H9 (cell line): ENCODE results near the gene APBB3. TPM values are rescaled to one million over a fixed set of nuclear protein-coding genes. Genes with fewer than 3 reads are reported as not detected.

Experiments used
- DNase-seq: peaks from one replicate; pipeline ENCODE4 v3.0.0-alpha.2; 2017
- H2AFZ ChIP-seq: one replicate; pipeline ENCODE4 v1.6.1; 2013; ENCODE audit warnings: mild to moderate bottlenecking, low read length, control low read depth, moderate library complexity
- H2AK5ac ChIP-seq: 2 replicates; pipeline ENCODE4 v1.6.1; 2013; ENCODE audit warnings: low read length, control low read depth, mixed read lengths; ENCODE audit not compliant: insufficient read length
- H2BK120ac ChIP-seq: one replicate; pipeline ENCODE4 v1.6.1; 2013; ENCODE audit warnings: low read depth, mild to moderate bottlenecking, low read length, control low read depth, inconsistent platforms; ENCODE audit not compliant: poor library complexity, severe bottlenecking
- H2BK12ac ChIP-seq: 2 replicates; pipeline ENCODE4 v1.6.1; 2013; ENCODE audit warnings: low read length, control low read depth, mixed read lengths, low read depth; ENCODE audit not compliant: insufficient read length
- H2BK15ac ChIP-seq: 2 replicates; pipeline ENCODE4 v1.6.1; 2013; ENCODE audit warnings: low read depth, low read length, control low read depth
- H2BK20ac ChIP-seq: one replicate; pipeline ENCODE4 v1.6.1; 2013; ENCODE audit warnings: low read depth, mild to moderate bottlenecking, low read length, control low read depth, inconsistent platforms; ENCODE audit not compliant: poor library complexity, severe bottlenecking
- H2BK5ac ChIP-seq: 2 replicates; pipeline ENCODE4 v1.6.1; 2013; ENCODE audit warnings: low read length, control low read depth, mixed read lengths; ENCODE audit not compliant: insufficient read length
- H3K14ac ChIP-seq: 2 replicates; pipeline ENCODE4 v1.6.1; 2013; ENCODE audit warnings: low read length, control low read depth; ENCODE audit not compliant: insufficient read depth
- H3K18ac ChIP-seq: 2 replicates; pipeline ENCODE4 v1.6.1; 2013; ENCODE audit warnings: low read depth, mild to moderate bottlenecking, mixed read lengths, low read length, control low read depth; ENCODE audit not compliant: insufficient read length
- H3K23ac ChIP-seq: 2 replicates; pipeline ENCODE4 v1.6.1; 2013; ENCODE audit warnings: low read length, control low read depth, mixed read lengths, low read depth; ENCODE audit not compliant: insufficient read length
- H3K23me2 ChIP-seq: 2 replicates; pipeline ENCODE4 v1.6.1; 2013; ENCODE audit warnings: low read depth, mild to moderate bottlenecking, mixed read lengths, low read length, control low read depth; ENCODE audit not compliant: insufficient read length, poor library complexity, severe bottlenecking
- H3K27ac ChIP-seq: 2 replicates; pipeline ENCODE4 v1.5.1; 2013; ENCODE audit warnings: low read length, control low read depth, mixed read lengths, low read depth; ENCODE audit not compliant: insufficient read length
- H3K27me3 ChIP-seq: 2 replicates; pipeline ENCODE4 v1.6.1; 2013; ENCODE audit warnings: low read length, control low read depth, inconsistent platforms; ENCODE audit not compliant: insufficient read depth
- H3K4ac ChIP-seq: 2 replicates; pipeline ENCODE4 v1.6.1; 2013; ENCODE audit warnings: low read depth, mild to moderate bottlenecking, control low read depth, inconsistent platforms, low read length, moderate library complexity
- H3K4me1 ChIP-seq: 2 replicates; pipeline ENCODE4 v1.6.1; 2013; ENCODE audit warnings: low read length, control low read depth, inconsistent platforms; ENCODE audit not compliant: insufficient read depth
- H3K4me2 ChIP-seq: 2 replicates; pipeline ENCODE4 v1.6.1; 2013; ENCODE audit warnings: low read length, control low read depth, mixed read lengths; ENCODE audit not compliant: insufficient read length, insufficient read depth
- H3K56ac ChIP-seq: 2 replicates; pipeline ENCODE4 v1.6.1; 2013; ENCODE audit warnings: low read depth, mild to moderate bottlenecking, mixed read lengths, low read length, control low read depth; ENCODE audit not compliant: insufficient read length
- H3K79me1 ChIP-seq: 2 replicates; pipeline ENCODE4 v1.6.1; 2013; ENCODE audit warnings: low read depth, mild to moderate bottlenecking, moderate library complexity, low read length, control low read depth, inconsistent platforms; ENCODE audit not compliant: insufficient read depth, poor library complexity, severe bottlenecking
- H3K79me2 ChIP-seq: 2 replicates; pipeline ENCODE4 v1.6.1; 2013; ENCODE audit warnings: low read length, control low read depth, inconsistent platforms; ENCODE audit not compliant: insufficient read depth
- H3K9ac ChIP-seq: 2 replicates; pipeline ENCODE4 v1.6.1; 2013; ENCODE audit warnings: low read length, control low read depth, mixed read lengths; ENCODE audit not compliant: insufficient read length; ENCODE audit errors: extremely low read depth
- H3K9me3 ChIP-seq: one replicate; pipeline ENCODE4 v1.6.1; 2013; ENCODE audit warnings: low read depth, low read length, inconsistent platforms; ENCODE audit not compliant: control insufficient read depth
- H3T11ph ChIP-seq: one replicate; pipeline ENCODE4 v1.6.1; 2013; ENCODE audit warnings: mild to moderate bottlenecking, low read length, control low read depth, inconsistent platforms
- H4K20me1 ChIP-seq: one replicate; pipeline ENCODE4 v1.6.1; 2013; ENCODE audit not compliant: control insufficient read depth, insufficient read length, insufficient read depth
- H4K5ac ChIP-seq: 2 replicates; pipeline ENCODE4 v1.6.1; 2013; ENCODE audit warnings: low read depth, mild to moderate bottlenecking, mixed read lengths, low read length, control low read depth; ENCODE audit not compliant: insufficient read length
- H4K8ac ChIP-seq: replicated peaks from 2 replicates; pipeline ENCODE4 v1.6.1; 2013; ENCODE audit warnings: low read length, control low read depth, mixed read lengths, low read depth; ENCODE audit not compliant: insufficient read length
- H4K91ac ChIP-seq: 2 replicates; pipeline ENCODE4 v1.6.1; 2013; ENCODE audit warnings: low read depth, mild to moderate bottlenecking, moderate library complexity, mixed read lengths, low read length, control low read depth; ENCODE audit not compliant: insufficient read length
- H3K27ac Mint-ChIP-seq, 3 experiments: 2 replicates in 2 of 3; 3 replicates in 1 of 3; pipeline ENCODE4 v1.8.0; 2020 to 2021; ENCODE audit warnings: mixed read lengths in 3 of 3, mild to moderate bottlenecking in 1 of 3, moderate library complexity in 1 of 3
- H3K27me3 Mint-ChIP-seq: 2 replicates; pipeline ENCODE4 v1.8.0; 2021; ENCODE audit warnings: low read depth, mild to moderate bottlenecking, moderate library complexity, mixed read lengths
- H3K36me3 Mint-ChIP-seq, 3 experiments: 2 replicates in 2 of 3; 3 replicates in 1 of 3; pipeline ENCODE4 v1.8.0; 2020 to 2021; ENCODE audit warnings: low read depth in 3 of 3, mixed read lengths in 3 of 3; ENCODE audit not compliant: insufficient read depth in 1 of 3
- H3K4me1 Mint-ChIP-seq, 2 experiments: 2 replicates each; pipeline ENCODE4 v1.8.0; 2020; ENCODE audit warnings: mixed read lengths in 2 of 2
- H3K4me3 Mint-ChIP-seq, 2 experiments: 2 replicates in 1 of 2; 3 replicates in 1 of 2; pipeline ENCODE4 v1.8.0; 2020 to 2021; ENCODE audit warnings: mild to moderate bottlenecking in 2 of 2, mixed read lengths in 2 of 2, moderate library complexity in 1 of 2
- H3K9me3 Mint-ChIP-seq, 2 experiments: 2 replicates in 1 of 2; 3 replicates in 1 of 2; pipeline ENCODE4 v1.8.0; 2020; ENCODE audit warnings: mild to moderate bottlenecking in 2 of 2, mixed read lengths in 2 of 2, moderate library complexity in 1 of 2
- CTCF ChIP-seq: fragments of 200-600 bp; sonication (generic); conservative IDR thresholded peaks from 3 replicates; pipeline ENCODE4 v1.8.0; 2021; ENCODE audit warnings: antibody characterized with exemption, mild to moderate bottlenecking
- WGBS: extraction: QIAGEN DNeasy Blood & Tissue Kit; methylation state at CpG from one replicate; pipeline ENCODE4 v1.1.7; 2013; ENCODE audit warnings: missing lambda C conversion rate, low lambda C conversion rate, mixed read lengths; ENCODE audit not compliant: insufficient read length; ENCODE audit errors: extremely low coverage; 5-methylcytosine and 5-hydroxymethylcytosine counted together
- total RNA-seq: library from RNA; stranded (reverse); gene quantifications from 2 replicates; pipeline ENCODE4 v1.2.1, GENCODE V29; 2021

The APBB3 gene
- total RNA-seq, 1 experiment from 2014 or later = 23.8 TPM

- H2AK5ac ChIP-seq = no peak overlapping the region
- H2AFZ ChIP-seq = no peak overlapping the region
- no peak overlapping the region for H3K14ac ChIP-seq
- H2BK15ac ChIP-seq = no peak overlapping the region
- H3K79me1 ChIP-seq = no peaks in the 10 kb centered on the region
- no peak overlapping the region for H2BK5ac ChIP-seq
- no peak overlapping the region for H3K4me2 ChIP-seq
- no peak overlapping the region for H3K56ac ChIP-seq
- H3K23ac ChIP-seq = no peak overlapping the region
- no peak overlapping the region for H3T11ph ChIP-seq
- no peak overlapping the region for H2BK20ac ChIP-seq
- no peaks in the 10 kb centered on the region for H3K27me3 ChIP-seq
- no peak overlapping the region for H3K4ac ChIP-seq
- H3K9me3 Mint-ChIP-seq = no peaks in the 10 kb centered on the region; a peak in 2 of 5 replicates
- H3K23me2 ChIP-seq = peaks cover 10% of the 10 kb centered on the region
- no peaks in the 10 kb centered on the region for H3K27me3 Mint-ChIP-seq
- no peak overlapping the region for H3K27ac ChIP-seq
- no peaks in the 10 kb centered on the region for H3K79me2 ChIP-seq
- no peak overlapping the region for H3K4me3 Mint-ChIP-seq
- H3K4me1 ChIP-seq = peaks cover 4% of the 10 kb centered on the region; the same call in 1 of the 2 replicates
- H3K27ac Mint-ChIP-seq = no peak overlapping the region
- no peak overlapping the region for H2BK12ac ChIP-seq
- no peak overlapping the region for H4K5ac ChIP-seq
- no peaks in the 10 kb centered on the region for H3K9me3 ChIP-seq
- peaks cover 9 to 33% (median 22%) of the 10 kb centered on the region in 3 experiments for H3K36me3 Mint-ChIP-seq
- DNase-seq = no peak
- no peak overlapping the region for H4K8ac ChIP-seq
- no peak overlapping the region for H2BK120ac ChIP-seq
- no peak overlapping the region for H3K18ac ChIP-seq
- TF ChIP-seq CTCF = no peak
- H4K20me1 ChIP-seq = no peaks in the 10 kb centered on the region
- H4K91ac ChIP-seq = no peak overlapping the region
- peaks cover 14 to 18% of the 10 kb centered on the region in 2 experiments for H3K4me1 Mint-ChIP-seq
- no peak overlapping the region for H3K9ac ChIP-seq
- WGBS = no CpG with 5 or more reads among the region's 13 CpGs
Measured at GRCh38 chr5:140567871-140568270, 3.5 kb upstream of the APBB3 start.
